Osteocyte (in vitro differentiated cells): ENCODE data around the gene EID1. TPM values are rescaled to one million over a fixed set of nuclear protein-coding genes. Genes with fewer than 3 reads are reported as not detected.

Experiments
- DNase-seq: peaks from one replicate; pipeline ENCODE4 v3.0.0; 2021; ENCODE audit warnings: mixed read lengths; ENCODE audit not compliant: unreplicated experiment; ENCODE audit errors: extremely low spot score
- H3K27ac Mint-ChIP-seq: one replicate; pipeline ENCODE4 v1.8.0; 2021; ENCODE audit warnings: mild to moderate bottlenecking, mixed read lengths; ENCODE audit not compliant: unreplicated experiment
- H3K27me3 Mint-ChIP-seq: one replicate; pipeline ENCODE4 v1.8.0; 2021; ENCODE audit warnings: mixed read lengths; ENCODE audit not compliant: unreplicated experiment
- H3K36me3 Mint-ChIP-seq: one replicate; pipeline ENCODE4 v1.8.0; 2021; ENCODE audit warnings: mixed read lengths; ENCODE audit not compliant: unreplicated experiment
- H3K4me1 Mint-ChIP-seq: one replicate; pipeline ENCODE4 v1.8.0; 2021; ENCODE audit warnings: mixed read lengths; ENCODE audit not compliant: unreplicated experiment
- H3K4me3 Mint-ChIP-seq: one replicate; pipeline ENCODE4 v1.8.0; 2021; ENCODE audit warnings: mild to moderate bottlenecking, moderate library complexity, mixed read lengths; ENCODE audit not compliant: unreplicated experiment
- H3K9me3 Mint-ChIP-seq: one replicate; pipeline ENCODE4 v1.8.0; 2021; ENCODE audit warnings: mixed read lengths; ENCODE audit not compliant: unreplicated experiment
- CTCF ChIP-seq: fragments of 200-600 bp; sonication (generic); IDR thresholded peaks from 2 replicates; pipeline ENCODE4 v1.5.0; 2021; ENCODE audit warnings: antibody characterized with exemption, mild to moderate bottlenecking, moderate library complexity
- long read RNA-seq: library from polyadenylated mRNA; unstranded; transcript quantifications from one replicate; pipeline ENCODE4 v2.0.0, GENCODE V29; 2021
- total RNA-seq: library from RNA; stranded (reverse); gene quantifications from 2 replicates; pipeline ENCODE4 v1.2.1, GENCODE V29; 2021

The EID1 gene
- 168 and 185 TPM in 2 replicates for total RNA-seq
- long read RNA-seq, transcript EID1-201 (1 exons, 2,298 nt) = major isoform, 869 of 873 reads
- long read RNA-seq, partial matches to known transcripts = 0 of 873 reads
- long read RNA-seq, other reads (novel, unspliced or antisense) = 4 of 873 reads

GRCh38 chr15:48877630-48878595, at the start of gene EID1:
EID1 (plus strand) TSS chr15:48878134; CDS start chr15:48878177, 43 bp downstream.
- H3K4me3 Mint-ChIP-seq = peak within 1 kb of the TSS; percentile 99
- peak; percentile 97 for DNase-seq
- TF ChIP-seq CTCF = no peak
- no peaks in the 10 kb centered on the region for H3K9me3 Mint-ChIP-seq
- peaks cover 32% of the 10 kb centered on the region for H3K4me1 Mint-ChIP-seq
- peak within 1 kb of the TSS; percentile 99 for H3K27ac Mint-ChIP-seq
- H3K27me3 Mint-ChIP-seq = no peaks in the 10 kb centered on the region
- no peaks in the 10 kb centered on the region for H3K36me3 Mint-ChIP-seq

- TF ChIP-seq CTCF = no peak
- Mint-ChIP-seq H3K4me1 (peaks cover 5% of the 10 kb centered on the region), H3K36me3 (peaks cover 8% of the 10 kb centered on the region), H3K27me3 (no peaks in the 10 kb centered on the region), H3K9me3 (peaks cover 10% of the 10 kb centered on the region), H3K27ac (no peak overlapping the region), H3K4me3 (no peak overlapping the region)
- DNase-seq = no peak
These were observed 49.5 kb upstream of the EID1 start for GRCh38 chr15:48828471-48828870.

GRCh38 chr15:48828906-48829305, 49.0 kb upstream of the EID1 start:
- DNase-seq = no peak
- no peak overlapping the region for H3K4me3 Mint-ChIP-seq
- H3K27ac Mint-ChIP-seq = no peak overlapping the region
- H3K27me3 Mint-ChIP-seq = no peaks in the 10 kb centered on the region
- H3K9me3 Mint-ChIP-seq = peaks cover 10% of the 10 kb centered on the region
- peaks cover 1% of the 10 kb centered on the region for H3K4me1 Mint-ChIP-seq
- TF ChIP-seq CTCF = no peak
- peaks cover 8% of the 10 kb centered on the region for H3K36me3 Mint-ChIP-seq

GRCh38 chr15:48832648-48833047, 45.3 kb upstream of the EID1 start:
- H3K27me3 Mint-ChIP-seq = no peaks in the 10 kb centered on the region
- no peak overlapping the region for H3K4me3 Mint-ChIP-seq
- DNase-seq = no peak
- no peak for TF ChIP-seq CTCF
- peaks cover 8% of the 10 kb centered on the region for H3K36me3 Mint-ChIP-seq
- no peak overlapping the region for H3K27ac Mint-ChIP-seq
- peaks cover 10% of the 10 kb centered on the region for H3K9me3 Mint-ChIP-seq
- no peaks in the 10 kb centered on the region for H3K4me1 Mint-ChIP-seq
